NCI-H82 (cell line): ENCODE results near the gene CCDC47.
"Not testable (repeated sequence)": the region's sequence is repeated elsewhere in the genome, so short reads cannot be mapped to it uniquely, and the experiment has no call there.

Experiments used
- DNase-seq: peaks from one replicate; lab custom pipeline; 2025; lab: John Stamatoyannopoulos, UW

The CCDC47 gene

GRCh38 chr17:63735691-63736090, 37.7 kb downstream of the CCDC47 start:
- no peak for DNase-seq

GRCh38 chr17:63722403-63722802, 51.0 kb downstream of the CCDC47 start:
- no peak for DNase-seq

- DNase-seq: not testable (repeated sequence)
These were observed 53.2 kb downstream of the CCDC47 start for GRCh38 chr17:63720194-63720593.

GRCh38 chr17:63718988-63719387, 54.4 kb downstream of the CCDC47 start:
- DNase-seq: no peak

GRCh38 chr17:63716426-63716825, 57.0 kb downstream of the CCDC47 start:
- DNase-seq: no peak

GRCh38 chr17:63714550-63715277, 58.7 kb downstream of the CCDC47 start:
- no peak for DNase-seq

GRCh38 chr17:63709110-63709509, 64.3 kb downstream of the CCDC47 start:
- DNase-seq: no peak

- DNase-seq: no peak
These were observed 66.2 kb downstream of the CCDC47 start for GRCh38 chr17:63707151-63707550.

GRCh38 chr17:63706336-63707082, 66.9 kb downstream of the CCDC47 start:
- DNase-seq: no peak

GRCh38 chr17:63705657-63706056, 67.7 kb downstream of the CCDC47 start:
- peak; percentile 47 for DNase-seq

GRCh38 chr17:63704836-63705235, 68.6 kb downstream of the CCDC47 start:
- DNase-seq: no peak

- DNase-seq: no peak
These were observed 69.2 kb downstream of the CCDC47 start for GRCh38 chr17:63704259-63704576.

- DNase-seq: no peak
These were observed 69.7 kb downstream of the CCDC47 start for GRCh38 chr17:63703556-63704258.

- DNase-seq: no peak
These were observed 70.4 kb downstream of the CCDC47 start for GRCh38 chr17:63703029-63703428.

GRCh38 chr17:63702721-63703015, 70.7 kb downstream of the CCDC47 start:
- peak; percentile 33 for DNase-seq

- peak; percentile 51 for DNase-seq
These were observed 71.3 kb downstream of the CCDC47 start for GRCh38 chr17:63701868-63702720.

GRCh38 chr17:63701456-63701820, 72.0 kb downstream of the CCDC47 start:
- no peak for DNase-seq

GRCh38 chr17:63700528-63701455, 72.6 kb downstream of the CCDC47 start:
- peak; percentile 67 for DNase-seq

GRCh38 chr17:63699638-63700527, 73.5 kb downstream of the CCDC47 start, which contains the start of gene LIMD2:
Gene LIMD2 (minus strand): TSS chr17:63700125. CDS start chr17:63699298, 827 bp downstream.
- peak; percentile 83 for DNase-seq
